MV-4-11 (cell line): ENCODE data around the gene STAT2.
A peak's percentile ranks its signal among the peaks of the same experiment; 100 is the strongest.
"Not testable (repeated sequence)": the region's sequence is repeated elsewhere in the genome, so short reads cannot be mapped to it uniquely, and the experiment has no call there.

Source experiments
- DNase-seq: peaks from one replicate; lab custom pipeline; 2025; lab: John Stamatoyannopoulos, UW

STAT2 gene

GRCh38 chr12:56330936-56331490 is 28.9 kb downstream of the STAT2 start:
- no peak for DNase-seq

GRCh38 chr12:56326533-56326932 is 33.4 kb downstream of the STAT2 start:
- no peak for DNase-seq

GRCh38 chr12:56326126-56326525 is 33.8 kb downstream of the STAT2 start:
- DNase-seq: no peak

GRCh38 chr12:56324206-56324605 is 35.7 kb downstream of the STAT2 start:
- no peak for DNase-seq

- not testable (repeated sequence) for DNase-seq
Observed at GRCh38 chr12:56321610-56322009, 38.3 kb downstream of the STAT2 start.

GRCh38 chr12:56321027-56321426 is 38.9 kb downstream of the STAT2 start:
- DNase-seq: peak; percentile 92

- DNase-seq: no peak
Observed at GRCh38 chr12:56317675-56318074, 42.2 kb downstream of the STAT2 start.

- DNase-seq: peak; percentile 95
Observed at GRCh38 chr12:56315622-56316473, 44.1 kb downstream of the STAT2 start, which contains the start of gene CNPY2. Gene CNPY2, minus strand, starts transcription at chr12:56315988. Its CDS starts 771 bp downstream, at chr12:56315217.

GRCh38 chr12:56315249-56315621 is 44.7 kb downstream of the STAT2 start:
- no peak for DNase-seq

GRCh38 chr12:56311003-56311402 is 48.9 kb downstream of the STAT2 start:
- DNase-seq: no peak

GRCh38 chr12:56308714-56309113 is 51.2 kb downstream of the STAT2 start:
- no peak for DNase-seq

- no peak for DNase-seq
Observed at GRCh38 chr12:56307221-56307965, 52.5 kb downstream of the STAT2 start.

GRCh38 chr12:56304872-56305590 is 54.9 kb downstream of the STAT2 start:
- no peak for DNase-seq

- DNase-seq: no peak
Observed at GRCh38 chr12:56304276-56304675, 55.6 kb downstream of the STAT2 start.

- DNase-seq: no peak
Observed at GRCh38 chr12:56300644-56301464, 59.1 kb downstream of the STAT2 start.

GRCh38 chr12:56299853-56300643 is 59.9 kb downstream of the STAT2 start, which contains the start of gene CS:
Gene CS, minus strand, starts transcription at chr12:56300330. Its CDS starts 129 bp downstream, at chr12:56300201.
- peak; percentile 99 for DNase-seq

GRCh38 chr12:56299308-56299852 is 60.5 kb downstream of the STAT2 start:
- DNase-seq: peak; percentile 18

- no peak for DNase-seq
Observed at GRCh38 chr12:56298828-56299227, 61.1 kb downstream of the STAT2 start.

GRCh38 chr12:56297400-56297799 is 62.5 kb downstream of the STAT2 start:
- DNase-seq: no peak

GRCh38 chr12:56296295-56296694 is 63.6 kb downstream of the STAT2 start:
- peak; percentile 84 for DNase-seq
